HG03280 (cell line): Measurements from ENCODE around the gene MLKL.
"Not testable (repeated sequence)": the region's sequence is repeated elsewhere in the genome, so short reads cannot be mapped to it uniquely, and the experiment has no call there.

Source experiments
- ATAC-seq: cut with Tn5 transposase; IDR thresholded peaks from one replicate; pipeline ENCODE4 v1.9.1; 2021; ENCODE audit warnings: mild to moderate bottlenecking, moderate library complexity; ENCODE audit not compliant: unreplicated experiment

Gene MLKL

GRCh38 chr16:74732707-74733350 lies 32.2 kb upstream of the MLKL start:
- ATAC-seq, result no peak

GRCh38 chr16:74731853-74732477 lies 31.3 kb upstream of the MLKL start:
- no peak for ATAC-seq

GRCh38 chr16:74729783-74730683 lies 29.4 kb upstream of the MLKL start:
- no peak for ATAC-seq

- no peak for ATAC-seq
Measured at GRCh38 chr16:74727903-74728302, 27.2 kb upstream of the MLKL start.

GRCh38 chr16:74726716-74727115 lies 26.1 kb upstream of the MLKL start:
- ATAC-seq, result no peak

- ATAC-seq, result no peak
Measured at GRCh38 chr16:74725651-74726455, 25.2 kb upstream of the MLKL start.

- no peak for ATAC-seq
Measured at GRCh38 chr16:74724820-74725549, 24.3 kb upstream of the MLKL start.

GRCh38 chr16:74723256-74723655 lies 22.6 kb upstream of the MLKL start:
- no peak for ATAC-seq

GRCh38 chr16:74722156-74722555 lies 21.5 kb upstream of the MLKL start:
- ATAC-seq, result not testable (repeated sequence)

- no peak for ATAC-seq
Measured at GRCh38 chr16:74721716-74722115, 21.1 kb upstream of the MLKL start.

GRCh38 chr16:74720579-74720978 lies 19.9 kb upstream of the MLKL start:
- no peak for ATAC-seq

GRCh38 chr16:74718741-74719610 lies 18.3 kb upstream of the MLKL start:
- no peak for ATAC-seq

GRCh38 chr16:74718140-74718539 lies 17.5 kb upstream of the MLKL start:
- no peak for ATAC-seq

GRCh38 chr16:74717367-74717766 lies 16.7 kb upstream of the MLKL start:
- no peak for ATAC-seq

- ATAC-seq, result no peak
Measured at GRCh38 chr16:74716355-74716754, 15.7 kb upstream of the MLKL start.

GRCh38 chr16:74713876-74714275 lies 13.2 kb upstream of the MLKL start:
- no peak for ATAC-seq

GRCh38 chr16:74713325-74713724 lies 12.7 kb upstream of the MLKL start:
- ATAC-seq, result no peak

- ATAC-seq, result no peak
Measured at GRCh38 chr16:74711938-74712337, 11.3 kb upstream of the MLKL start.

GRCh38 chr16:74710401-74710800 lies 9.7 kb upstream of the MLKL start:
- ATAC-seq, result no peak
